Lower lobe of right lung (tissue), 2 donors: ENCODE measurements around the gene FKTN. TPM values are rescaled to one million over a fixed set of nuclear protein-coding genes. Genes with fewer than 3 reads are reported as not detected.
"Not testable (repeated sequence)": the region's sequence is repeated elsewhere in the genome, so short reads cannot be mapped to it uniquely, and the experiment has no call there.

Experiments used
- ATAC-seq, 2 donors: fragments of 200-7000 bp; cut with Tn5 transposase; one replicate each; pipeline ENCODE4 v1.9.1; 2020 to 2022; ENCODE audit warnings: mild to moderate bottlenecking in 2 of 2, moderate library complexity in 2 of 2
- DNase-seq: peaks from one replicate; pipeline ENCODE4 v3.0.0-alpha.2; 2020
- H3K27ac ChIP-seq: fragments of 200-600 bp; one replicate; pipeline ENCODE4 v1.8.0; 2022
- H3K27me3 ChIP-seq: fragments of 200-600 bp; one replicate; pipeline ENCODE4 v1.8.0; 2022; ENCODE audit warnings: low read depth
- H3K36me3 ChIP-seq: fragments of 200-600 bp; one replicate; pipeline ENCODE4 v1.8.0; 2022; ENCODE audit warnings: mild to moderate bottlenecking
- H3K4me1 ChIP-seq: fragments of 200-600 bp; one replicate; pipeline ENCODE4 v1.8.0; 2022
- H3K4me3 ChIP-seq: fragments of 200-600 bp; one replicate; pipeline ENCODE4 v1.8.0; 2022; ENCODE audit warnings: mild to moderate bottlenecking
- H3K9me3 ChIP-seq: fragments of 200-600 bp; one replicate; pipeline ENCODE4 v1.8.0; 2022
- CTCF ChIP-seq: fragments of 200-600 bp; IDR thresholded peaks from one replicate; pipeline ENCODE4 v1.8.0; 2022; ENCODE audit warnings: antibody characterized with exemption, mild to moderate bottlenecking
- intact Hi-C: fragments of 100-400 bp; cut with DNase I; formaldehyde crosslinking; loops from one replicate; pipeline ENCODE4 v1.11.0; 2022
- total RNA-seq: library from RNA; stranded (reverse); fragmentation: NEBNext Ultra II Directional; extraction: Animal tissue kit (Norgen Biotek cat#: 25700); gene quantifications from one replicate; pipeline ENCODE4 v1.2.1, GENCODE V29; 2021
- donor health status: DM: no; HTN: yes; CAD: no; lungs with severe emphysema.

Gene FKTN
- total RNA-seq, 1 donor from 2014 or later, result 14.6 TPM

- H3K9me3 ChIP-seq, H3K27me3 ChIP-seq, H3K36me3 ChIP-seq, H3K4me3 ChIP-seq, intact Hi-C loops, ATAC-seq, H3K27ac ChIP-seq, H3K4me1 ChIP-seq, DNase-seq: not testable (repeated sequence)
Observed at GRCh38 chr9:105522618-105523385, 35.1 kb upstream of the FKTN start.

GRCh38 chr9:105531530-105531929 is 26.4 kb upstream of the FKTN start:
- no peak overlapping the region for H3K27ac ChIP-seq
- ATAC-seq, result no peak

GRCh38 chr9:105535920-105536668 is 21.8 kb upstream of the FKTN start:
- intact Hi-C loops, result no loop called here
- no peak overlapping the region for H3K27ac ChIP-seq
- H3K4me1 ChIP-seq, result no peaks in the 10 kb centered on the region
- no peak for TF ChIP-seq CTCF
- ATAC-seq, result no peak
- no peaks in the 10 kb centered on the region for H3K36me3 ChIP-seq
- H3K27me3 ChIP-seq, result no peaks in the 10 kb centered on the region
- no peaks in the 10 kb centered on the region for H3K9me3 ChIP-seq
- no peak for DNase-seq
- H3K4me3 ChIP-seq, result no peak overlapping the region

More at GRCh38 chr9:105531530-105531929, 26.4 kb upstream of the FKTN start:
- no peak for TF ChIP-seq CTCF
- H3K9me3 ChIP-seq, result peaks cover 3% of the 10 kb centered on the region
- no peaks in the 10 kb centered on the region for H3K27me3 ChIP-seq
- H3K4me3 ChIP-seq, result no peak overlapping the region
- no peaks in the 10 kb centered on the region for H3K36me3 ChIP-seq
- no peaks in the 10 kb centered on the region for H3K4me1 ChIP-seq
- DNase-seq, result no peak
- intact Hi-C loops, result no loop called here

GRCh38 chr9:105539452-105539851 is 18.5 kb upstream of the FKTN start:
- H3K4me3 ChIP-seq, result no peak overlapping the region
- H3K27ac ChIP-seq, result no peak overlapping the region
- no peaks in the 10 kb centered on the region for H3K27me3 ChIP-seq
- TF ChIP-seq CTCF, result no peak
- H3K9me3 ChIP-seq, result no peaks in the 10 kb centered on the region
- DNase-seq (no peak), ATAC-seq (no peak)
- no peaks in the 10 kb centered on the region for H3K36me3 ChIP-seq
- intact Hi-C loops, result no loop called here
- H3K4me1 ChIP-seq, result no peaks in the 10 kb centered on the region

- Histone ChIP-seq H3K4me3 (no peak overlapping the region), H3K4me1 (no peaks in the 10 kb centered on the region), H3K27ac (no peak overlapping the region), H3K27me3 (no peaks in the 10 kb centered on the region), H3K36me3 (no peaks in the 10 kb centered on the region), H3K9me3 (no peaks in the 10 kb centered on the region)
- no peak for DNase-seq
- intact Hi-C loops, result no loop called here
- TF ChIP-seq CTCF, result no peak
- no peak for ATAC-seq
Observed at GRCh38 chr9:105541838-105542237, 16.1 kb upstream of the FKTN start.

GRCh38 chr9:105554042-105554441 is 3.9 kb upstream of the FKTN start:
- peaks cover 6% of the 10 kb centered on the region for H3K4me1 ChIP-seq
- H3K4me3 ChIP-seq, result no peak overlapping the region
- no peak overlapping the region for H3K27ac ChIP-seq
- no peak for TF ChIP-seq CTCF
- no peaks in the 10 kb centered on the region for H3K9me3 ChIP-seq
- DNase-seq (no peak), ATAC-seq (no peak)
- H3K36me3 ChIP-seq, result no peaks in the 10 kb centered on the region
- no peaks in the 10 kb centered on the region for H3K27me3 ChIP-seq
- intact Hi-C loops, result no loop called here
